Sigmoid colon (tissue), 7 donors: ENCODE data around the gene FMNL2. TPM values are rescaled to one million over a fixed set of nuclear protein-coding genes. Genes with fewer than 3 reads are reported as not detected.
"Not testable (repeated sequence)": the region's sequence is repeated elsewhere in the genome, so short reads cannot be mapped to it uniquely, and the experiment has no call there.

Experiments
- DNase-seq: peaks from one replicate; pipeline ENCODE4 v3.0.0-alpha.2; 2019
- H3K27ac ChIP-seq, 4 donors: fragments of 200-600 bp; sonication (generic); one replicate each; pipeline ENCODE4 v1.5.1; 2016 to 2019; ENCODE audit warnings: mild to moderate bottlenecking in 1 of 4
- H3K27me3 ChIP-seq, 3 donors: fragments of 200-600 bp; sonication (generic); one replicate each; pipeline ENCODE4 v1.5.1; 2019; ENCODE audit warnings: mild to moderate bottlenecking in 1 of 3
- H3K36me3 ChIP-seq, 4 donors: fragments of 200-600 bp; sonication (generic); one replicate each; pipeline ENCODE4 v1.5.1; 2016 to 2019
- H3K4me1 ChIP-seq, 4 donors: fragments of 200-600 bp; sonication (generic); one replicate each; pipeline ENCODE4 v1.5.1; 2017 to 2019
- H3K4me3 ChIP-seq, 4 donors: fragments of 200-600 bp; sonication (generic); one replicate each; pipeline ENCODE4 v1.5.1; 2017 to 2019; ENCODE audit warnings: mild to moderate bottlenecking in 2 of 4, moderate library complexity in 1 of 4
- H3K9me3 ChIP-seq, 4 donors: fragments of 200-600 bp in 3 of 4; sonication (generic) in 3 of 4; one replicate each; pipeline versions ENCODE4 v1.5.1 to v1.6.1; 2013 to 2019
- CTCF ChIP-seq, 4 experiments: fragments of 450-650 bp in 3 of 4; fragments of 200-600 bp in 1 of 4; IDR thresholded peaks; one replicate each; pipeline ENCODE4 v1.5.1; 2016 to 2019; ENCODE audit warnings: antibody characterized with exemption in 4 of 4, mild to moderate bottlenecking in 3 of 4, moderate library complexity in 2 of 4
- EP300 ChIP-seq, 4 donors: sonication (generic); formaldehyde crosslinking; IDR thresholded peaks; one replicate each; pipeline ENCODE4 v1.6.1; 2017; ENCODE audit warnings: antibody characterized with exemption in 4 of 4
- POLR2A ChIP-seq, 2 donors: fragments of 450-650 bp; IDR thresholded peaks; one replicate each; pipeline ENCODE4 v1.6.1; 2016; ENCODE audit warnings: antibody characterized with exemption in 2 of 2, mild to moderate bottlenecking in 2 of 2, moderate library complexity in 2 of 2
- POLR2AphosphoS5 ChIP-seq, 4 donors: sonication (generic); formaldehyde crosslinking; IDR thresholded peaks; one replicate each; pipeline ENCODE4 v1.6.1; 2017; ENCODE audit warnings: antibody characterized with exemption in 4 of 4
- WGBS, 2 donors: extraction: QIAGEN DNeasy Blood & Tissue Kit; methylation state at CpG; one replicate each; pipeline ENCODE4 v1.1.7; 2013; 5-methylcytosine and 5-hydroxymethylcytosine counted together
- intact Hi-C: fragments of 100-400 bp; cut with DNase I; formaldehyde crosslinking; loops from one replicate; pipeline ENCODE4 v1.15.1; 2023
- polyA plus RNA-seq, 3 donors: library from polyadenylated mRNA; stranded (reverse); fragments of 200-250 nt; gene quantifications; one replicate each; pipeline ENCODE4 v1.2.3, GENCODE V29; 2013
- total RNA-seq, 4 donors: library from RNA; depleted of rRNA; stranded (reverse); fragments of >200 nt; gene quantifications; one replicate each; pipeline ENCODE4 v1.1.0, GENCODE V29; 2016
- donor health status: healthy with polysubstance abuse.
- donor health status: Bipolar disorder and iron deficiency.
- donor health status: healthy.

Gene FMNL2
- total and polyA plus RNA-seq, 7 donors = 9.4 to 30.5 (median 17.8) TPM

- H3K4me1 ChIP-seq = no peaks in the 10 kb centered on the region
- H3K36me3 ChIP-seq = no peaks in the 10 kb centered on the region
- intact Hi-C loops = no loop called here
- DNase-seq = no peak
- H3K27ac ChIP-seq = no peak overlapping the region
- peaks cover 0 to 3% (median 0%) of the 10 kb centered on the region in 4 donors for H3K9me3 ChIP-seq
- TF ChIP-seq POLR2AphosphoS5 (IDR thresholded peaks at IDR 0.05) (no peak), POLR2A (IDR thresholded peaks at IDR 0.05) (no peak), EP300 (IDR thresholded peaks at IDR 0.05) (no peak), CTCF (IDR thresholded peaks at IDR 0.05) (no peak)
- H3K27me3 ChIP-seq = no peaks in the 10 kb centered on the region
- H3K4me3 ChIP-seq = no peak overlapping the region
- 59 to 78% methylated on average over 13 of the region's 13 CpGs for WGBS, 2 donors
Observed at GRCh38 chr2:152309352-152310214, 25.4 kb upstream of the FMNL2 start.

GRCh38 chr2:152319822-152320570 lies 15.0 kb upstream of the FMNL2 start:
- intact Hi-C loops = no loop called here
- no peak for TF ChIP-seq POLR2A (IDR thresholded peaks at IDR 0.05)
- TF ChIP-seq CTCF (IDR thresholded peaks at IDR 0.05) = no peak
- no peak for TF ChIP-seq EP300 (IDR thresholded peaks at IDR 0.05)
- H3K4me3 ChIP-seq = no peak overlapping the region
- H3K36me3 ChIP-seq = no peaks in the 10 kb centered on the region
- no peaks in the 10 kb centered on the region for H3K27me3 ChIP-seq
- 84 to 86% methylated on average over 3 of the region's 3 CpGs for WGBS, 2 donors
- DNase-seq = no peak
- H3K27ac ChIP-seq = no peak overlapping the region
- peaks cover 0 to 6% (median 0%) of the 10 kb centered on the region in 4 donors for H3K9me3 ChIP-seq
- no peaks in the 10 kb centered on the region for H3K4me1 ChIP-seq

- intact Hi-C loops = no loop called here
- Histone ChIP-seq H3K4me3 (no peak overlapping the region), H3K4me1 (no peaks in the 10 kb centered on the region), H3K36me3 (no peaks in the 10 kb centered on the region), H3K9me3 (peaks cover 0 to 3% (median 0%) of the 10 kb centered on the region in 4 donors), H3K27me3 (no peaks in the 10 kb centered on the region), H3K27ac (no peak overlapping the region)
- DNase-seq = no peak
- TF ChIP-seq POLR2A (IDR thresholded peaks at IDR 0.05) (no peak), POLR2AphosphoS5 (IDR thresholded peaks at IDR 0.05) (no peak), EP300 (IDR thresholded peaks at IDR 0.05) (no peak), CTCF (IDR thresholded peaks at IDR 0.05) (no peak)
- 95 to 97% methylated on average over 5 of the region's 5 CpGs for WGBS, 2 donors
Observed at GRCh38 chr2:152320814-152321213, 14.2 kb upstream of the FMNL2 start.

GRCh38 chr2:152322222-152322621 lies 12.8 kb upstream of the FMNL2 start:
- intact Hi-C loops = no loop called here
- H3K4me1 ChIP-seq = no peaks in the 10 kb centered on the region
- WGBS, 2 donors = 89 to 90% methylated on average over 4 of the region's 4 CpGs

GRCh38 chr2:152325126-152325525 lies 9.8 kb upstream of the FMNL2 start:
- H3K4me3 ChIP-seq, H3K36me3 ChIP-seq, H3K9me3 ChIP-seq, H3K27ac ChIP-seq, DNase-seq, H3K27me3 ChIP-seq, intact Hi-C loops, H3K4me1 ChIP-seq: not testable (repeated sequence)
- WGBS, 2 donors = 89 to 94% methylated on average over 5 of the region's 5 CpGs

More at GRCh38 chr2:152322222-152322621, 12.8 kb upstream of the FMNL2 start:
- TF ChIP-seq POLR2A (IDR thresholded peaks at IDR 0.05) = no peak
- TF ChIP-seq EP300 (IDR thresholded peaks at IDR 0.05) = no peak
- no peak for TF ChIP-seq POLR2AphosphoS5 (IDR thresholded peaks at IDR 0.05)
- no peak for TF ChIP-seq CTCF (IDR thresholded peaks at IDR 0.05)
- H3K27ac ChIP-seq = no peak overlapping the region
- H3K9me3 ChIP-seq = peaks cover 0 to 3% (median 0%) of the 10 kb centered on the region in 4 donors
- no peaks in the 10 kb centered on the region for H3K36me3 ChIP-seq
- H3K27me3 ChIP-seq = no peaks in the 10 kb centered on the region
- H3K4me3 ChIP-seq = no peak overlapping the region
- DNase-seq = no peak
